Measurements from ENCODE around the gene ANGEL1.

Gene ANGEL1

GRCh38 chr14:76846331-76847047 is 33.8 kb upstream of the ANGEL1 start:
- no peak overlapping the region for H3K4me3 ChIP-seq (replicated peaks; ENCODE audit: low read depth, low read length)
- no peaks in the 10 kb centered on the region for H3K36me3 ChIP-seq (ENCODE audit: control insufficient read depth, insufficient read depth, low read length)
- no peaks in the 10 kb centered on the region for H3K27me3 ChIP-seq (replicated peaks; ENCODE audit: control insufficient read depth, insufficient read depth, low read length)
- no peak for DNase-seq (ENCODE audit: extremely low read depth, insufficient read length)
- TF ChIP-seq CTCF (IDR thresholded peaks at IDR 0.05; ENCODE audit: insufficient read depth, low read length, poor library complexity, severe bottlenecking): no peak

GRCh38 chr14:76844223-76844622 is 31.5 kb upstream of the ANGEL1 start:
- no peak overlapping the region for H3K4me3 ChIP-seq (replicated peaks; ENCODE audit: low read depth, low read length)
- H3K36me3 ChIP-seq (ENCODE audit: control insufficient read depth, insufficient read depth, low read length): no peaks in the 10 kb centered on the region
- no peak for TF ChIP-seq CTCF (IDR thresholded peaks at IDR 0.05; ENCODE audit: insufficient read depth, low read length, poor library complexity, severe bottlenecking)
- no peaks in the 10 kb centered on the region for H3K27me3 ChIP-seq (replicated peaks; ENCODE audit: control insufficient read depth, insufficient read depth, low read length)
- no peak for DNase-seq (ENCODE audit: extremely low read depth, insufficient read length)

GRCh38 chr14:76842414-76842813 is 29.7 kb upstream of the ANGEL1 start:
- no peak for TF ChIP-seq CTCF (IDR thresholded peaks at IDR 0.05; ENCODE audit: insufficient read depth, low read length, poor library complexity, severe bottlenecking)
- Histone ChIP-seq H3K36me3 (ENCODE audit: control insufficient read depth, insufficient read depth, low read length) (no peaks in the 10 kb centered on the region), H3K4me3 (replicated peaks; ENCODE audit: low read depth, low read length) (no peak overlapping the region), H3K27me3 (replicated peaks; ENCODE audit: control insufficient read depth, insufficient read depth, low read length) (no peaks in the 10 kb centered on the region)
- DNase-seq (ENCODE audit: extremely low read depth, insufficient read length): no peak

- no peak for DNase-seq (ENCODE audit: extremely low read depth, insufficient read length)
- H3K4me3 ChIP-seq (replicated peaks; ENCODE audit: low read depth, low read length): no peak overlapping the region
- TF ChIP-seq CTCF (IDR thresholded peaks at IDR 0.05; ENCODE audit: insufficient read depth, low read length, poor library complexity, severe bottlenecking): no peak
- H3K27me3 ChIP-seq (replicated peaks; ENCODE audit: control insufficient read depth, insufficient read depth, low read length): no peaks in the 10 kb centered on the region; the same call in 1 of the 2 replicates
- H3K36me3 ChIP-seq (ENCODE audit: control insufficient read depth, insufficient read depth, low read length): no peaks in the 10 kb centered on the region
Observed at GRCh38 chr14:76837524-76837923, 24.8 kb upstream of the ANGEL1 start.

GRCh38 chr14:76836029-76836630 is 23.4 kb upstream of the ANGEL1 start:
- no peak overlapping the region for H3K4me3 ChIP-seq (replicated peaks; ENCODE audit: low read depth, low read length)
- H3K27me3 ChIP-seq (replicated peaks; ENCODE audit: control insufficient read depth, insufficient read depth, low read length): no peaks in the 10 kb centered on the region; the same call in 1 of the 2 replicates
- no peaks in the 10 kb centered on the region for H3K36me3 ChIP-seq (ENCODE audit: control insufficient read depth, insufficient read depth, low read length)
- TF ChIP-seq CTCF (IDR thresholded peaks at IDR 0.05; ENCODE audit: insufficient read depth, low read length, poor library complexity, severe bottlenecking): no peak
- DNase-seq (ENCODE audit: extremely low read depth, insufficient read length): no peak
